Measurements from ENCODE around the gene ACOX1.

GRCh38 chr17:75926456-75926855 lies 52.5 kb downstream of the ACOX1 start:
- TF ChIP-seq CTCF (IDR thresholded peaks at IDR 0.05; ENCODE audit: low read length), result no peak
- TF ChIP-seq EZH2phosphoT487 (IDR thresholded peaks at IDR 0.05; ENCODE audit: low read length), result no peak

Measured in MM.1S (cell line).